HepG2 (cell line): ENCODE results near the gene TMEM185A. TPM values are rescaled to one million over a fixed set of nuclear protein-coding genes. Genes with fewer than 3 reads are reported as not detected.

ENCODE experiments used
- GATA4 ChIP-seq: sonication (generic); IDR thresholded peaks from 2 replicates; pipeline ENCODE4 v1.6.1; 2016; ENCODE audit warnings: antibody characterized with exemption, low read depth, borderline replicate concordance
- PHF21A ChIP-seq: sonication (generic); formaldehyde crosslinking; IDR thresholded peaks from 2 replicates; pipeline ENCODE4 v1.5.0; 2020; ENCODE audit warnings: mild to moderate bottlenecking, missing genetic modification reagents
- TCF12 ChIP-seq, 2 experiments: fragments of 450-650 bp in 1 of 2; sonication (generic) in 1 of 2; formaldehyde crosslinking in 1 of 2; IDR thresholded peaks; 2 replicates each; pipeline versions ENCODE4 v1.6.1 to v1.8.0; 2017 to 2022; ENCODE audit warnings: antibody characterized with exemption in 1 of 2, mild to moderate bottlenecking in 1 of 2, missing genetic modification reagents in 1 of 2, moderate library complexity in 1 of 2
- ZBED4 ChIP-seq: sonication (generic); formaldehyde crosslinking; IDR thresholded peaks from 2 replicates; pipeline ENCODE4 v1.4.0; 2020; ENCODE audit warnings: missing genetic modification reagents, borderline replicate concordance
- ZBTB20 ChIP-seq: sonication (generic); formaldehyde crosslinking; IDR thresholded peaks from 2 replicates; pipeline ENCODE4 v1.8.1; 2023; ENCODE audit warnings: missing genetic modification reagents, low read depth, mild to moderate bottlenecking, borderline replicate concordance
- polyA plus RNA-seq, 8 experiments: library from polyadenylated mRNA; depleted of rRNA in 3 of 8; stranded (reverse) in 7 of 8; unstranded in 1 of 8; fragments of >200 nt; fragmentation: Illumina TruSeq in 4 of 8; extraction: Trizol in 4 of 8; gene quantifications; 2 replicates each; pipeline versions ENCODE4 v1.2.1 to v1.2.3, GENCODE V29; 2011 to 2016; ENCODE audit warnings: low read depth in 4 of 8, missing spikeins in 1 of 8, mixed read lengths in 1 of 8; ENCODE audit not compliant: insufficient read depth in 1 of 8
- total RNA-seq, 5 experiments: library from RNA; depleted of rRNA; stranded (reverse); fragments of >200 nt; fragmentation: Illumina TruSeq; extraction: Trizol; gene quantifications; 2 replicates each; pipeline ENCODE4 v1.2.3, GENCODE V29; 2016; ENCODE audit warnings: low read depth in 1 of 5
- TF ChIP-seq, protein P1 (sequence below): sonication (generic); formaldehyde crosslinking; IDR thresholded peaks from 2 replicates; pipeline ENCODE4 v1.4.0; 2020; ENCODE audit warnings: missing genetic modification reagents, borderline replicate concordance

Gene TMEM185A
- total and polyA plus RNA-seq, 2 of the 13 experiments (the other 11 are each of a cell fraction or from before 2014, with no cell fraction given), result 5.9 to 10.5 TPM

GRCh38 chrX:149652232-149652981, 20.8 kb upstream of the TMEM185A start (continued):
- TF ChIP-seq, protein P1, sequence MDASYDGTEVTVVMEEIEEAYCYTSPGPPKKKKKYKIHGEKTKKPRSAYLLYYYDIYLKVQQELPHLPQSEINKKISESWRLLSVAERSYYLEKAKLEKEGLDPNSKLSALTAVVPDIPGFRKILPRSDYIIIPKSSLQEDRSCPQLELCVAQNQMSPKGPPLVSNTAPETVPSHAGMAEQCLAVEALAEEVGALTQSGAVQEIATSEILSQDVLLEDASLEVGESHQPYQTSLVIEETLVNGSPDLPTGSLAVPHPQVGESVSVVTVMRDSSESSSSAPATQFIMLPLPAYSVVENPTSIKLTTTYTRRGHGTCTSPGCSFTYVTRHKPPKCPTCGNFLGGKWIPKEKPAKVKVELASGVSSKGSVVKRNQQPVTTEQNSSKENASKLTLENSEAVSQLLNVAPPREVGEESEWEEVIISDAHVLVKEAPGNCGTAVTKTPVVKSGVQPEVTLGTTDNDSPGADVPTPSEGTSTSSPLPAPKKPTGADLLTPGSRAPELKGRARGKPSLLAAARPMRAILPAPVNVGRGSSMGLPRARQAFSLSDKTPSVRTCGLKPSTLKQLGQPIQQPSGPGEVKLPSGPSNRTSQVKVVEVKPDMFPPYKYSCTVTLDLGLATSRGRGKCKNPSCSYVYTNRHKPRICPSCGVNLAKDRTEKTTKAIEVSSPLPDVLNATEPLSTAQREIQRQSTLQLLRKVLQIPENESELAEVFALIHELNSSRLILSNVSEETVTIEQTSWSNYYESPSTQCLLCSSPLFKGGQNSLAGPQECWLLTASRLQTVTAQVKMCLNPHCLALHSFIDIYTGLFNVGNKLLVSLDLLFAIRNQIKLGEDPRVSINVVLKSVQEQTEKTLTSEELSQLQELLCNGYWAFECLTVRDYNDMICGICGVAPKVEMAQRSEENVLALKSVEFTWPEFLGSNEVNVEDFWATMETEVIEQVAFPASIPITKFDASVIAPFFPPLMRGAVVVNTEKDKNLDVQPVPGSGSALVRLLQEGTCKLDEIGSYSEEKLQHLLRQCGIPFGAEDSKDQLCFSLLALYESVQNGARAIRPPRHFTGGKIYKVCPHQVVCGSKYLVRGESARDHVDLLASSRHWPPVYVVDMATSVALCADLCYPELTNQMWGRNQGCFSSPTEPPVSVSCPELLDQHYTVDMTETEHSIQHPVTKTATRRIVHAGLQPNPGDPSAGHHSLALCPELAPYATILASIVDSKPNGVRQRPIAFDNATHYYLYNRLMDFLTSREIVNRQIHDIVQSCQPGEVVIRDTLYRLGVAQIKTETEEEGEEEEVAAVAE (CRISPR knock-in tag), result no peak
- TF ChIP-seq TCF12 (IDR thresholded peaks at IDR 0.05), result no peak
- TF ChIP-seq TCF12 (CRISPR knock-in tag; IDR thresholded peaks at IDR 0.05), result no peak
- TF ChIP-seq GATA4, result no peak
- no peak for TF ChIP-seq ZBED4
- no peak for TF ChIP-seq ZBTB20 (CRISPR knock-in tag)
- no peak for TF ChIP-seq PHF21A (CRISPR knock-in tag)
